Caco-2 (cell line): ENCODE results near the gene KLC4. TPM values are rescaled to one million over a fixed set of nuclear protein-coding genes. Genes with fewer than 3 reads are reported as not detected.

Source experiments
- BruUV-seq: library from RNA; stranded (reverse); fragments of 400-500 nt; replicated peaks from 2 replicates; lab custom pipeline; 2021; lab: Mats Ljungman, UMichigan
- CTCF ChIA-PET: fragments of 300-600 bp; sonication (Branson Sonifier 250); formaldehyde crosslinking; loops from one replicate; lab custom pipeline; 2022; ENCODE audit warnings: antibody characterized with exemption; lab: Charles Lee
- POLR2A ChIA-PET: fragments of 300-600 bp; sonication (Branson Sonifier 250); formaldehyde crosslinking; loops from one replicate; lab custom pipeline; 2022; ENCODE audit warnings: antibody characterized with exemption; lab: Charles Lee
- DNase-seq, 2 experiments: peaks; one replicate each; pipeline versions ENCODE4 v3.0.0 to v3.0.0-alpha.2; 2020 to 2022
- H3K27me3 ChIP-seq: replicated peaks from 2 replicates; pipeline ENCODE4 v1.6.0; 2011; ENCODE audit warnings: low read length; ENCODE audit not compliant: control insufficient read depth, insufficient read depth
- H3K36me3 ChIP-seq: 2 replicates; pipeline ENCODE4 v1.5.1; 2011; ENCODE audit warnings: low read length; ENCODE audit not compliant: control insufficient read depth, insufficient read depth
- H3K4me1 ChIP-seq: fragments of 250-450 bp; sonication (Bioruptor Pico); 2 replicates; pipeline ENCODE4 v1.5.1; 2020; ENCODE audit warnings: mild to moderate bottlenecking
- H3K4me3 ChIP-seq: 2 replicates; pipeline ENCODE4 v1.5.1; 2011; ENCODE audit warnings: low read depth, mild to moderate bottlenecking, control low read depth, low read length
- H3K9me3 ChIP-seq: fragments of 250-450 bp; sonication (Bioruptor Pico); 2 replicates; pipeline ENCODE4 v1.5.1; 2020; ENCODE audit warnings: mild to moderate bottlenecking, moderate library complexity
- H3K27ac Mint-ChIP-seq: one replicate; pipeline ENCODE4 v1.8.0; 2022; ENCODE audit warnings: mixed read lengths; ENCODE audit not compliant: unreplicated experiment
- H3K27me3 Mint-ChIP-seq: one replicate; pipeline ENCODE4 v1.8.0; 2022; ENCODE audit warnings: mixed read lengths; ENCODE audit not compliant: insufficient read depth, unreplicated experiment
- H3K36me3 Mint-ChIP-seq: one replicate; pipeline ENCODE4 v1.8.0; 2022; ENCODE audit warnings: mild to moderate bottlenecking, mixed read lengths; ENCODE audit not compliant: insufficient read depth, unreplicated experiment
- H3K4me1 Mint-ChIP-seq: one replicate; pipeline ENCODE4 v1.8.0; 2022; ENCODE audit warnings: low read depth, mixed read lengths; ENCODE audit not compliant: unreplicated experiment
- H3K4me3 Mint-ChIP-seq: one replicate; pipeline ENCODE4 v1.8.0; 2022; ENCODE audit warnings: mild to moderate bottlenecking, moderate library complexity, mixed read lengths; ENCODE audit not compliant: unreplicated experiment
- H3K9me3 Mint-ChIP-seq: one replicate; pipeline ENCODE4 v1.8.0; 2022; ENCODE audit warnings: mixed read lengths; ENCODE audit not compliant: unreplicated experiment
- CTCF ChIP-seq, 2 experiments: fragments of 200-600 bp in 1 of 2; IDR thresholded peaks; 1 replicate in 1 of 2; 2 replicates in 1 of 2; pipeline versions ENCODE4 v1.5.1 to v1.8.0; 2011 to 2022; ENCODE audit warnings: antibody characterized with exemption in 1 of 2, control low read depth in 1 of 2, inconsistent platforms in 1 of 2, low read depth in 1 of 2, low read length in 1 of 2, mild to moderate bottlenecking in 1 of 2, moderate library complexity in 1 of 2; ENCODE audit not compliant: insufficient read depth in 1 of 2, severe bottlenecking in 1 of 2, unreplicated experiment in 1 of 2
- intact Hi-C: fragments of 100-400 bp; cut with micrococcal nuclease; formaldehyde crosslinking; loops from one replicate; pipeline ENCODE4 v1.10.0; 2022; ENCODE audit not compliant: unreplicated experiment
- total RNA-seq: library from RNA; stranded (reverse); gene quantifications from 2 replicates; pipeline ENCODE4 v1.2.3, GENCODE V29; 2022

The KLC4 gene
- total RNA-seq, 1 experiment from 2014 or later, result 47.7 TPM

- Mint-ChIP-seq H3K4me3 (no peak overlapping the region), H3K27me3 (no peaks in the 10 kb centered on the region), H3K27ac (peak overlapping the region; percentile 87), H3K4me1 (peaks cover 29% of the 10 kb centered on the region), H3K9me3 (no peaks in the 10 kb centered on the region), H3K36me3 (peaks cover 10% of the 10 kb centered on the region)
- no TSS peak for BruUV-seq
- H3K4me3 ChIP-seq, result no peak overlapping the region
- intact Hi-C loops, result no loop called here
- POLR2A ChIA-PET, result no interaction called here
- no peaks in the 10 kb centered on the region for H3K9me3 ChIP-seq
- CTCF ChIA-PET, result interaction anchor here (0.6 to 2.2 kb wide), 3 partner anchors 30 to 315 kb away, joined by 3 to 8 read pairs (median 5); no protein-coding TSS in a partner anchor
- H3K36me3 ChIP-seq, result no peaks in the 10 kb centered on the region
- peaks cover 44% of the 10 kb centered on the region for H3K4me1 ChIP-seq
- no peak for TF ChIP-seq CTCF (IDR thresholded peaks at IDR 0.05; ENCODE audit: insufficient read depth in 1 of 2, low read depth in 1 of 2, low read length in 1 of 2, severe bottlenecking in 1 of 2, unreplicated experiment in 1 of 2)
- DNase-seq, result no peak
- H3K27me3 ChIP-seq, result no peaks in the 10 kb centered on the region
These were observed 38.1 kb downstream of the KLC4 start for GRCh38 chr6:43097502-43097901.

GRCh38 chr6:43101497-43101896, 42.1 kb downstream of the KLC4 start:
- CTCF ChIA-PET, result no interaction called here
- no peaks in the 10 kb centered on the region for H3K27me3 Mint-ChIP-seq

GRCh38 chr6:43103253-43103876, 43.9 kb downstream of the KLC4 start:
- no peaks in the 10 kb centered on the region for H3K27me3 Mint-ChIP-seq
- no peak for TF ChIP-seq CTCF (IDR thresholded peaks at IDR 0.05; ENCODE audit: insufficient read depth in 1 of 2, low read depth in 1 of 2, low read length in 1 of 2, severe bottlenecking in 1 of 2, unreplicated experiment in 1 of 2)
- no peak overlapping the region for H3K4me3 ChIP-seq
- POLR2A ChIA-PET, result no interaction called here
- intact Hi-C loops, result no loop called here
- CTCF ChIA-PET, result no interaction called here
- H3K9me3 Mint-ChIP-seq, result no peaks in the 10 kb centered on the region
- no peak overlapping the region for H3K4me3 Mint-ChIP-seq
- no peak for DNase-seq
- no peaks in the 10 kb centered on the region; the same call in 1 of the 2 replicates for H3K4me1 ChIP-seq
- H3K27me3 ChIP-seq, result no peaks in the 10 kb centered on the region
- H3K4me1 Mint-ChIP-seq, result peaks cover 8% of the 10 kb centered on the region
- no TSS peak for BruUV-seq
- peak overlapping the region; percentile 25 for H3K27ac Mint-ChIP-seq
- H3K36me3 ChIP-seq, result no peaks in the 10 kb centered on the region; the same call in 1 of the 2 replicates
- no peaks in the 10 kb centered on the region for H3K9me3 ChIP-seq
- peaks cover 11% of the 10 kb centered on the region for H3K36me3 Mint-ChIP-seq

More at GRCh38 chr6:43101497-43101896, 42.1 kb downstream of the KLC4 start:
- intact Hi-C loops, result no loop called here
- H3K4me1 ChIP-seq, result peaks cover 14% of the 10 kb centered on the region
- TF ChIP-seq CTCF (IDR thresholded peaks at IDR 0.05; ENCODE audit: insufficient read depth in 1 of 2, low read depth in 1 of 2, low read length in 1 of 2, severe bottlenecking in 1 of 2, unreplicated experiment in 1 of 2), result no peak
- POLR2A ChIA-PET, result interaction anchor here (0.5 kb wide), 1 partner anchor 326 kb away, joined by 3 read pairs; the partner anchor contains the start of gene ABCC10
- Mint-ChIP-seq H3K27ac (no peak overlapping the region), H3K9me3 (no peaks in the 10 kb centered on the region), H3K4me1 (peaks cover 18% of the 10 kb centered on the region), H3K4me3 (no peak overlapping the region), H3K36me3 (peaks cover 3% of the 10 kb centered on the region)
- no peak overlapping the region for H3K4me3 ChIP-seq
- H3K9me3 ChIP-seq, result no peaks in the 10 kb centered on the region
- H3K27me3 ChIP-seq, result no peaks in the 10 kb centered on the region
- no peak for DNase-seq
- H3K36me3 ChIP-seq, result no peaks in the 10 kb centered on the region; the same call in 1 of the 2 replicates
- BruUV-seq, result no TSS peak
